ENCODE data around the gene CALCOCO2. TPM values are rescaled to one million over a fixed set of nuclear protein-coding genes. Genes with fewer than 3 reads are reported as not detected.
"Not testable (repeated sequence)": the region's sequence is repeated elsewhere in the genome, so short reads cannot be mapped to it uniquely, and the experiment has no call there.

Gene CALCOCO2
- total RNA-seq, 4 donors from 2014 or later = 141 to 292 (median 207) TPM

GRCh38 chr17:48831549-48831883, 681 bp downstream of the CALCOCO2 start:
- intact Hi-C loops (cut with DNase I; ENCODE audit: low total_unique reads) (no loop called here), in situ Hi-C loops (cut with MboI; ENCODE audit: low pct_ligation_motif_present in 1 of 4, low pct_unique_long_range_greater_than_20kb in 1 of 4, low sequenced_read_pairs in 3 of 4) (no loop called here)
- no peaks in the 10 kb centered on the region for H3K9me3 ChIP-seq
- peaks cover 7 to 55% (median 30%) of the 10 kb centered on the region in 4 donors for H3K4me1 ChIP-seq
- peaks cover 0 to 4% (median 0%) of the 10 kb centered on the region in 4 donors for H3K36me3 ChIP-seq
- peak overlapping the region; percentile 93 to 97 (median 95) for H3K27ac ChIP-seq
- WGBS, 2 donors (ENCODE audit: low coverage in 1 of 2) = 1 to 7% methylated on average over 2 to 8 of the region's 8 CpGs
- H3K27me3 ChIP-seq = no peaks in the 10 kb centered on the region
- no peak for DNase-seq
- TF ChIP-seq POLR2A (IDR thresholded peaks at IDR 0.05) = no peak
- TF ChIP-seq EP300 (IDR thresholded peaks at IDR 0.05; ENCODE audit: low read depth) = no peak
- no peak for TF ChIP-seq POLR2AphosphoS5 (IDR thresholded peaks at IDR 0.05)
- TF ChIP-seq CTCF (IDR thresholded peaks at IDR 0.05) = no peak
- peak overlapping the region; percentile 70 to 96 (median 91) for H3K4me3 ChIP-seq

GRCh38 chr17:48834973-48835372, 4.1 kb downstream of the CALCOCO2 start:
- no peaks in the 10 kb centered on the region for H3K27me3 ChIP-seq
- H3K36me3 ChIP-seq = peaks cover 0 to 4% (median 0%) of the 10 kb centered on the region in 4 donors
- no peak for DNase-seq
- 60 to 61% methylated on average over 1 to 2 of the region's 2 CpGs for WGBS, 2 donors (ENCODE audit: low coverage in 1 of 2)
- in situ Hi-C loops (cut with MboI; ENCODE audit: low pct_ligation_motif_present in 1 of 4, low pct_unique_long_range_greater_than_20kb in 1 of 4, low sequenced_read_pairs in 3 of 4) = no loop called here
- H3K4me3 ChIP-seq = no peak overlapping the region
- no peak overlapping the region for H3K27ac ChIP-seq
- intact Hi-C loops (cut with DNase I; ENCODE audit: low total_unique reads) = no loop called here
- peaks cover 24 to 89% (median 49%) of the 10 kb centered on the region in 4 donors for H3K4me1 ChIP-seq
- H3K9me3 ChIP-seq = no peaks in the 10 kb centered on the region
- TF ChIP-seq CTCF (IDR thresholded peaks at IDR 0.05) (no peak), EP300 (IDR thresholded peaks at IDR 0.05; ENCODE audit: low read depth) (no peak), POLR2AphosphoS5 (IDR thresholded peaks at IDR 0.05) (no peak), POLR2A (IDR thresholded peaks at IDR 0.05) (no peak)

DNA sequence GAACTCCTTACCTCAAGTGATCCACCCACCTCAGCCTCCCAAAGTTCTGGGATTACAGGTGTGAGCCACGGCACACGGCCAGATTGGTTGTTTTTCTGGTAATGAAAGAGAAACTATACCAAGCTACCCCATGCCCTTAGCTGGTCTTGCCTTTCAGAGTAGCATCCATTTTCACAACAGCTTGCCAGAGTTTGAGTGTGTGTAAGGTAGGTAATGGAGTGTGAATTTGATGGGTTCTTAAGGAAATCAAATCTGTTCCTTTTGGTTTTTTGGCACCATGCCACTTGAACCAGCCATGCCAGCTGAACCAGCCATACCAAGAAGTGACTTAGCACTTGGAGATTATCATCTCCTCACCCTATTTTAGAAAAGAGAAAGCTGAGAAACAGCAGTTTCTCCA, 5.1 kb downstream of the CALCOCO2 start:
- in situ Hi-C loops (cut with MboI; ENCODE audit: low pct_ligation_motif_present in 1 of 4, low pct_unique_long_range_greater_than_20kb in 1 of 4, low sequenced_read_pairs in 3 of 4) = no loop called here

DNA sequence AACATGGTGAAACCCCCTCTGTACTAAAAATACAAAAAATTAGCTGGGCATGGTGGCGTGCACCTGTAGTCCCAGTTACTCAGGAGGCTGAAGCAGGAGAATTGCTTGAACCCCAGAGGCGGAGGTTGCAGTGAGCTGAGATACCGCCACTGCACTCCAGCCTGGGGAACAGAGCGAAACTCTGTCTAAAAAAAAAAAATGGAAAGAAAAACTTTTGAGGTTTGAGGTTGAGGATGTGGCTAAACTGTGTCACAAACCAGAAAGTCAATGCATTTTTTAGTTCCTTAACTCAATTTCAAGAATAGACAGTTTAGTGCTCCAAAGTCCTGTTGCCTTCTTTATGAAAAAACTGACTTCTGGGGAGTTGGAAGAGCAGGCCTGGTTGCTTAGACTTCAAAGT, 6.6 kb downstream of the CALCOCO2 start:
- WGBS, 2 donors (ENCODE audit: low coverage in 1 of 2) = 71 to 81% methylated on average over 3 to 4 of the region's 4 CpGs
- DNase-seq; in situ Hi-C loops (cut with MboI; ENCODE audit: low pct_ligation_motif_present in 1 of 4, low pct_unique_long_range_greater_than_20kb in 1 of 4, low sequenced_read_pairs in 3 of 4); H3K9me3 ChIP-seq; H3K4me3 ChIP-seq; H3K36me3 ChIP-seq; H3K27me3 ChIP-seq; intact Hi-C loops (cut with DNase I; ENCODE audit: low total_unique reads): not testable (repeated sequence)
- Histone ChIP-seq H3K27ac (peak overlapping the region; percentile 39 to 55 (median 50)), H3K4me1 (peaks cover 23 to 98% (median 57%) of the 10 kb centered on the region in 4 donors)

More for the DNA sequence above, 5.1 kb downstream of the CALCOCO2 start:
- Histone ChIP-seq H3K4me1 (peaks cover 27 to 93% (median 59%) of the 10 kb centered on the region in 4 donors), H3K27ac (no peak overlapping the region), H3K9me3 (no peaks in the 10 kb centered on the region), H3K4me3 (no peak overlapping the region), H3K36me3 (peaks cover 0 to 4% (median 0%) of the 10 kb centered on the region in 4 donors), H3K27me3 (no peaks in the 10 kb centered on the region)
- DNase-seq = no peak
- intact Hi-C loops (cut with DNase I; ENCODE audit: low total_unique reads) = no loop called here
- WGBS, 2 donors (ENCODE audit: low coverage in 1 of 2) = 79% methylated on average over 2 of the region's 2 CpGs; no CpG with 5 or more reads in 1 of the 2 donors
- TF ChIP-seq EP300 (IDR thresholded peaks at IDR 0.05; ENCODE audit: low read depth) (no peak), POLR2A (IDR thresholded peaks at IDR 0.05) (no peak), CTCF (IDR thresholded peaks at IDR 0.05) (no peak), POLR2AphosphoS5 (IDR thresholded peaks at IDR 0.05) (no peak)

DNA sequence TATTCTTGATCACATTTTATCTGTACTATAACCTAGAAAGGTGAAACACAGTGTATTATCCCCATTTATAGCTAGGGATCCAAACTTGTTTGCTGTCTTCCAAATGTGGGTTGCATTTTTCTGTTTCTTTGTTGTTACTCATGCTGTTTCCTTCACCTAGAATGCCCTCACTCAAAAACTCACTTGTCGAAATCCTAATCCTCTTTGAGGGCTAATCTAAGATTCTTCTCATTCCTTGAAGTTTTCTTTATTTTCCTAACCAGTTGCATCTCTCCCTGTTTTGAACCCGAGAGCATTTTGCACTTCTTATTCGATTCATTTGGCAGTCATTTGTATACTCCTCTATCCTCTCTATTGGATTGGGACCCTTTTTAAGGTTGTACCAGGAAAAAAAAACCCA, 9.6 kb downstream of the CALCOCO2 start:
- H3K27me3 ChIP-seq = no peaks in the 10 kb centered on the region
- H3K36me3 ChIP-seq = peaks cover 0 to 29% (median 10%) of the 10 kb centered on the region in 4 donors
- intact Hi-C loops (cut with DNase I; ENCODE audit: low total_unique reads) = no loop called here
- H3K9me3 ChIP-seq = no peaks in the 10 kb centered on the region
- no peak for TF ChIP-seq POLR2AphosphoS5 (IDR thresholded peaks at IDR 0.05)
- TF ChIP-seq CTCF (IDR thresholded peaks at IDR 0.05) = no peak
- TF ChIP-seq EP300 (IDR thresholded peaks at IDR 0.05; ENCODE audit: low read depth) = no peak
- no peak for TF ChIP-seq POLR2A (IDR thresholded peaks at IDR 0.05)
- peaks cover 27 to 82% (median 54%) of the 10 kb centered on the region in 4 donors for H3K4me1 ChIP-seq
- H3K27ac ChIP-seq = peak overlapping the region; percentile 73 to 87 (median 84)
- in situ Hi-C loops (cut with MboI; ENCODE audit: low pct_ligation_motif_present in 1 of 4, low pct_unique_long_range_greater_than_20kb in 1 of 4, low sequenced_read_pairs in 3 of 4) = no loop called here
- no peak overlapping the region for H3K4me3 ChIP-seq
- DNase-seq = no peak
- WGBS, 2 donors (ENCODE audit: low coverage in 1 of 2) = 67 to 75% methylated on average over 3 of the region's 3 CpGs

All from transverse colon (tissue), 4 donors.